PC-3 (cell line): ENCODE data around the gene SLX1A. TPM values are rescaled to one million over a fixed set of nuclear protein-coding genes. Genes with fewer than 3 reads are reported as not detected.

Experiments
- ATAC-seq: fragments of 200-7000 bp; cut with Tn5 transposase; 2 replicates; pipeline ENCODE4 v1.9.1; 2020; ENCODE audit warnings: mild to moderate bottlenecking, moderate library complexity
- BruUV-seq: library from RNA; stranded (reverse); fragments of 400-500 nt; replicated peaks from 2 replicates; lab custom pipeline; 2021; lab: Mats Ljungman, UMichigan
- CTCF ChIA-PET: fragments of 300-600 bp; sonication (Branson Sonifier 250); formaldehyde crosslinking; loops from one replicate; lab custom pipeline; 2022; ENCODE audit warnings: antibody characterized with exemption; lab: Charles Lee
- POLR2A ChIA-PET: fragments of 300-600 bp; sonication (Branson Sonifier 250); formaldehyde crosslinking; loops from one replicate; lab custom pipeline; 2022; ENCODE audit warnings: antibody characterized with exemption; ENCODE audit not compliant: unreplicated experiment; lab: Charles Lee
- DNase-seq: peaks from one replicate; pipeline ENCODE4 v3.0.0-alpha.2; 2015
- H2AFZ ChIP-seq: fragments of 300-600 bp; sonication (generic); 2 replicates; pipeline ENCODE4 v1.6.0; 2016; ENCODE audit warnings: antibody characterized with exemption, low read length
- H3F3A ChIP-seq: fragments of 300-600 bp; sonication (generic); one replicate; pipeline ENCODE4 v1.6.0; 2017; ENCODE audit warnings: antibody characterized with exemption, low read length, control low read depth, mild to moderate bottlenecking; ENCODE audit not compliant: unreplicated experiment
- H3K27ac ChIP-seq: fragments of 300-600 bp; sonication (generic); 2 replicates; pipeline ENCODE4 v1.5.1; 2016; ENCODE audit warnings: mild to moderate bottlenecking, low read length
- H3K27me3 ChIP-seq: fragments of 300-600 bp; sonication (generic); 2 replicates; pipeline ENCODE4 v1.6.1; 2016; ENCODE audit warnings: low read length, mixed read lengths
- H3K36me3 ChIP-seq: fragments of 300-600 bp; sonication (generic); 2 replicates; pipeline ENCODE4 v1.6.1; 2016; ENCODE audit warnings: low read depth, mixed run types, low read length, mixed read lengths
- H3K4me1 ChIP-seq: fragments of 300-600 bp; sonication (generic); 2 replicates; pipeline ENCODE4 v1.5.1; 2016; ENCODE audit warnings: low read length; ENCODE audit not compliant: insufficient read depth
- H3K4me2 ChIP-seq: fragments of 300-600 bp; sonication (generic); 2 replicates; pipeline ENCODE4 v1.6.0; 2016; ENCODE audit warnings: low read length
- H3K4me3 ChIP-seq: fragments of 300-600 bp; sonication (generic); 2 replicates; pipeline ENCODE4 v1.5.1; 2016; ENCODE audit warnings: mild to moderate bottlenecking, low read length, mixed read lengths
- H3K79me2 ChIP-seq: fragments of 300-600 bp; sonication (generic); 2 replicates; pipeline ENCODE4 v1.6.1; 2017; ENCODE audit warnings: low read length, mixed read lengths
- H3K9ac ChIP-seq: fragments of 300-600 bp; sonication (generic); 2 replicates; pipeline ENCODE4 v1.6.0; 2016; ENCODE audit warnings: mild to moderate bottlenecking, low read length
- H3K9me2 ChIP-seq: fragments of 300-600 bp; sonication (generic); replicated peaks from 2 replicates; pipeline ENCODE4 v1.6.1; 2016; ENCODE audit warnings: mixed run types, low read length, mixed read lengths
- H3K9me3 ChIP-seq: fragments of 300-600 bp; sonication (generic); 2 replicates; pipeline ENCODE4 v1.6.1; 2016; ENCODE audit warnings: low read length, mixed read lengths
- H4K20me1 ChIP-seq: fragments of 300-600 bp; sonication (generic); 2 replicates; pipeline ENCODE4 v1.6.1; 2016; ENCODE audit warnings: low read length, mixed read lengths
- EZH2 ChIP-seq: fragments of 300-600 bp; sonication (generic); IDR thresholded peaks from one replicate; pipeline ENCODE4 v1.6.1; 2017; ENCODE audit warnings: antibody characterized with exemption, mild to moderate bottlenecking, low read length; ENCODE audit not compliant: unreplicated experiment
- EZH2phosphoT487 ChIP-seq: fragments of 300-600 bp; sonication (generic); IDR thresholded peaks from 2 replicates; pipeline ENCODE4 v1.6.1; 2018; ENCODE audit warnings: mild to moderate bottlenecking, antibody characterized with exemption, low read length, borderline replicate concordance
- intact Hi-C: fragments of 100-400 bp; cut with micrococcal nuclease; formaldehyde crosslinking; loops from 2 replicates; pipeline ENCODE4 v1.9.0; 2023
- total RNA-seq: library from RNA; depleted of rRNA; stranded (reverse); fragments of >200 nt; gene quantifications from 2 replicates; pipeline ENCODE4 v1.2.3, GENCODE V29; 2014
- TF ChIP-seq, protein P1 (sequence below): fragments of 300-600 bp; sonication (generic); conservative IDR thresholded peaks from 2 replicates; pipeline ENCODE4 v1.5.1; 2017; ENCODE audit warnings: antibody characterized with exemption, low read depth, mild to moderate bottlenecking, low read length

SLX1A gene
- total RNA-seq, 1 experiment from 2014 or later = 91.9 TPM

DNA sequence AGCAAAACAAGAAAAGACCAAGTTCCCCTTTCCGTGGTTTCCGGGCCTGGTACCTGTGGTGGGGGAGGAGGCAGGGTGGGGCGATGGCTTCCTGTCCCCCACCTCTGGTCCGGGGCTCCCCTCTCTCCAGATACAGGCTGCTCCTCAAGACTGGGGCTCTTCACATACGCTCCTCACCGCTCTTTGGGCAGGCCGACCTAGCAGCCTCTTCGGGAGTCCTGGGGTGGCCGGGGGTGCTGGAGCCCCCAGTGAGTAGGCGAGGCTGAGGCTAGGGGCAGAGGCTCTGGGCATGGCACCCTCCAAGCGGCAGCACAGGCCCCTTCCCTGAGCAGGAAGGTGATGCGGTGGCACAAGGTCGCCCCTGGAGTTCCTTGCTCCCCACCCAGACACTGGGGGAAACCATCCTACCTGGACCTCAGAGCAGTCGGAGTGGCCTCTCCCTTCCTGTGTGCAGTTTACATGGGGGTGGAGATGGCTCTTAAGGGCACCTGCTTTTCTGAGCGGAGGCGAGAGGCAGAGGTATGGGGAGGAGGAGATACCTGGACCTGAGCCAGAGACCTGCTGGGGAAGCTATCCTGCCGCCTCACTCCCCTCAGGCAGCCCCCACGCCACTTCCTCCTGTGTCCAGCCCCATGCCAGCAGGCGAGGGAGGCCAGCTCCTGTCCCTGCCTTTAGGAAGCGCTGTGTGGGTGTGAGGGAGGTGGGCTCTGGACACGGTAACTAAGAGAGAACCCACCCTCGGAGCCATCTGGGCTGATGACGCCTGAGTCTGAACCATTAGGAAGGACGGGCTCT, 9.4 kb upstream of the SLX1A start:
- CTCF ChIA-PET = no interaction called here
- Histone ChIP-seq H4K20me1 (no peaks in the 10 kb centered on the region), H3K4me3 (peak overlapping the region; percentile 64), H3K27ac (no peak overlapping the region), H3K27me3 (no peaks in the 10 kb centered on the region), H3K36me3 (no peaks in the 10 kb centered on the region), H3K9me3 (no peaks in the 10 kb centered on the region), H2AFZ (no peak overlapping the region), H3K9me2 (no peaks in the 10 kb centered on the region), H3K9ac (no peak overlapping the region), H3K4me2 (peak overlapping the region; percentile 74), H3K79me2 (no peaks in the 10 kb centered on the region), H3F3A (no peaks in the 10 kb centered on the region), H3K4me1 (no peaks in the 10 kb centered on the region)
- POLR2A ChIA-PET = no interaction called here
- no peak for TF ChIP-seq EZH2
- TF ChIP-seq EZH2phosphoT487 = no peak
- TF ChIP-seq, protein P1, sequence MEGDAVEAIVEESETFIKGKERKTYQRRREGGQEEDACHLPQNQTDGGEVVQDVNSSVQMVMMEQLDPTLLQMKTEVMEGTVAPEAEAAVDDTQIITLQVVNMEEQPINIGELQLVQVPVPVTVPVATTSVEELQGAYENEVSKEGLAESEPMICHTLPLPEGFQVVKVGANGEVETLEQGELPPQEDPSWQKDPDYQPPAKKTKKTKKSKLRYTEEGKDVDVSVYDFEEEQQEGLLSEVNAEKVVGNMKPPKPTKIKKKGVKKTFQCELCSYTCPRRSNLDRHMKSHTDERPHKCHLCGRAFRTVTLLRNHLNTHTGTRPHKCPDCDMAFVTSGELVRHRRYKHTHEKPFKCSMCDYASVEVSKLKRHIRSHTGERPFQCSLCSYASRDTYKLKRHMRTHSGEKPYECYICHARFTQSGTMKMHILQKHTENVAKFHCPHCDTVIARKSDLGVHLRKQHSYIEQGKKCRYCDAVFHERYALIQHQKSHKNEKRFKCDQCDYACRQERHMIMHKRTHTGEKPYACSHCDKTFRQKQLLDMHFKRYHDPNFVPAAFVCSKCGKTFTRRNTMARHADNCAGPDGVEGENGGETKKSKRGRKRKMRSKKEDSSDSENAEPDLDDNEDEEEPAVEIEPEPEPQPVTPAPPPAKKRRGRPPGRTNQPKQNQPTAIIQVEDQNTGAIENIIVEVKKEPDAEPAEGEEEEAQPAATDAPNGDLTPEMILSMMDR = no peak
- intact Hi-C loops = no loop called here
- no peak for ATAC-seq
- BruUV-seq = no TSS peak
- DNase-seq = no peak

DNA sequence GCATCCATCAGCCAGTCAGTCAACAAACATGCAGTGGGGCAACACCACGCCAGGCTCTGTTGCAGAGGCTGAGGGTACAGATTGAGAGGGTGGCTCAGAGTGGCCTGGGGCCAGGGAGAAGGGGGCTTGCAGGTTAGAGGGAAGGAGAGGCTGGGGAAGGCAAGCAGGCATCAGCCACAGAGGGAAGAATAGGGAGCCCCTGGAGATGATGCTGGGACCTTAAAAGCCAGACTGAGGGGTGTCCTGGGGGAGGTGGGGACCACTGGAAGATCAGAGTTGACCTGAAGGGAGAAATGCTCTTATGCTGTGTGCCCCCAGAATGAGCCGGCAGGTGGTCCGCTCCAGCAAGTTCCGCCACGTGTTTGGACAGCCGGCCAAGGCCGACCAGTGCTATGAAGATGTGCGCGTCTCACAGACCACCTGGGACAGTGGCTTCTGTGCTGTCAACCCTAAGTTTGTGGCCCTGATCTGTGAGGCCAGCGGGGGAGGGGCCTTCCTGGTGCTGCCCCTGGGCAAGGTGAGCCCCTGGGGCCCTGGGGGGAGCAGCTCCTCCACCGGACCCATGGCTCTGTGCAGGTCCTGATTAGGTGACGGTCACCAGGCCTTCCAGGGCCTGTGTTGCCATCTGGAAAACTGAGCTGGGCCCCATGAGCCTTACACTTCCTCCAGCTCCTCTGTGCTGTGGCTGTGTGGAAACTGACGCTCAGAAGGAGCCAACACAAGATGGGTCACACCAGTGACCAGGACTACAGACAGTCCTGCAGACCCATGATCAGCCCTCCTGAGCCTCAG, 8.6 kb upstream of the SLX1A start:
- Histone ChIP-seq H3K9me2 (no peaks in the 10 kb centered on the region), H4K20me1 (no peaks in the 10 kb centered on the region), H3K9me3 (no peaks in the 10 kb centered on the region), H3F3A (no peaks in the 10 kb centered on the region), H3K36me3 (no peaks in the 10 kb centered on the region), H3K4me1 (no peaks in the 10 kb centered on the region), H2AFZ (no peak overlapping the region), H3K9ac (no peak overlapping the region), H3K4me2 (no peak overlapping the region), H3K4me3 (no peak overlapping the region), H3K27me3 (no peaks in the 10 kb centered on the region), H3K79me2 (no peaks in the 10 kb centered on the region), H3K27ac (no peak overlapping the region)
- intact Hi-C loops = no loop called here
- ChIA-PET CTCF (no interaction called here), POLR2A (no interaction called here)
- DNase-seq = no peak
- ATAC-seq = no peak
- no TSS peak for BruUV-seq
- TF ChIP-seq EZH2 = no peak
- TF ChIP-seq EZH2phosphoT487 = no peak
- TF ChIP-seq, protein P1 = no peak
